NCI-H510A (cell line): Measurements from ENCODE around the gene S1PR2.
"Not testable (repeated sequence)": the region's sequence is repeated elsewhere in the genome, so short reads cannot be mapped to it uniquely, and the experiment has no call there.

ENCODE experiments used
- DNase-seq: peaks from one replicate; lab custom pipeline; 2025; lab: John Stamatoyannopoulos, UW

Gene S1PR2

DNA sequence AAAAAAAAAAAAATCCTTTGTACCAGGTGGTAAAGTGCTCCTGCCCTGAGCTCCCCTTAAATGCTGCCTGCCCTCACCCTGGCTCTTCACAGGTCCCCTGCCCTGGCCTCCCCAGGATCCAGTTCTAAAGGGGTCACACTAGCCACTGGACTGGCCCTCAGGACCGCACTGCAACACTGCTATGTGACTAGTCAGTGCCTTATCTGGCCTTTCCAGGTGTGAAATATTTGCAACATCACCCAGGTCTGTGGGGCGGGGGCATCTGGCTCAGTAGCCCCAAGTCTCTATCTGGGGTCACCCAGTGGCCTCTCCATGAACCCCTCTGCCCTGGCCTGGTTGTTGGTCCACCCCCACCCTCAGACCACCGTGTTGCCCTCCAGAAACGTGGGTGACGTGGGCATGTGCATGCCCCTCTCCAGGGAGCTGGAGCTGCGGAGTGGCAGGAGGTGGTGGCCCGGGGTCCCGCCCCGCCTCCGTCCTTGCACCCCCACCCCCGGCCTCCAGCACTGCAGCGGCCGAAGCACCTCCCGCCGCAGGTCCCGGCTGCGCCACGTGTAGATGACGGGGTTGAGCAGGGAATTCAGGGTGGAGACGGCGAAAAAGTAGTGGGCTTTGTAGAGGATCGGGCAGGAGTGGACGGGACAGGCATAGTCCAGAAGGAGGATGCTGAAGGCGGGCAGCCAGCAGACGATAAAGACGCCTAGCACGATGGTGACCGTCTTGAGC is 7.5 kb downstream of the S1PR2 start:
- no peak for DNase-seq

DNA sequence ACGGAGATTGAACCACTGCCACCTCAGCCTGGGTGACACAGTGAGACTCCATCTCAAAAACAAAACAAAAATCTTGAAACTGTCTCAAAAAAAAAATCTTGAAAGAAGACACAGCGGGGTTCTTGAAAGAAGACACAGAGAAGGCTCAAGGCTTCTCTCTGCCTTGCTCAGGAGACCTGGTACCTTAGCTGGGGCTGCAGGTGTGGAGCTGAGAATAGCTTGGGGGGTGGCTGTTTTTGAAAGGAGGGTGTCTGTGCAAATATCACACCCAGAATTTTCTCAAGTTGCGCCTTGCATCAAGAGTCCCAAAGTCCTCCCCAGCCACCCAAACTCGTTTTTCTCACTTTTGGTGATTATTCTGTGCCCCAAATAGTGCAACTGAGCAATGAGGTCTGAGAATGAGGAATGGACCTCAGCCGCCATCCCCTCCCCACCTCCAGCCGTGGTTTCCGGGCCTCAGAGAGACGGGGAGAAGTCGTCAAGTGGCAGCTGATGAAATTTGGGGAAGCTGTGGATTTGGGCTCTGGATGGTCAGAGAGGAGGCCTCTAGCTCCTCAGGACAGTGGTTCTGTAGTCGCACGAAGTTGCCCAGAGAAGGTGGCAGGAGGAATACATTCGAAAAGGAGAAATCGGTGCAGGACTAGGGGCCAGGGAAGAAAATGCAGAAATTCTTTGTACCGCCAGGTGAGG is 8.8 kb downstream of the S1PR2 start:
- no peak for DNase-seq

DNA sequence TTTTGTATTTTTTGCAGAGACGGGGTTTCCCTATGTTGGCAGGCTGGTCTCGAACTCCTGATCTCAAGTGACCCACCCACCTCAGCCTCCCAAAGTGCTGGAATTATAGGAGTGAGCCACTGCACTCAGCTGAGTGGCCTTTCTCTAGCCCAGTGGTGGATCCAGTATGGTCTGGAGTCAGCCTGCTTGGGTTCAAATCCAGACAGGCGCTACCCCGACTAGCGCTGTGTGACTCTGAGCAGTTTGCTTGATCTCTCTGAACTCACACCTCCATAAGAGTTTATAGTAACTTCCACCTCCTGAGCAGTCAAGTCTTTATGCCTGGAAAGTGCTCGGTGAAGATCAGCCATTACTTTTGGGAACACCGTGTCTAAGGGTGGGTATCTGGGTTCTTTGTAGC is 10.4 kb downstream of the S1PR2 start:
- DNase-seq = no peak

DNA sequence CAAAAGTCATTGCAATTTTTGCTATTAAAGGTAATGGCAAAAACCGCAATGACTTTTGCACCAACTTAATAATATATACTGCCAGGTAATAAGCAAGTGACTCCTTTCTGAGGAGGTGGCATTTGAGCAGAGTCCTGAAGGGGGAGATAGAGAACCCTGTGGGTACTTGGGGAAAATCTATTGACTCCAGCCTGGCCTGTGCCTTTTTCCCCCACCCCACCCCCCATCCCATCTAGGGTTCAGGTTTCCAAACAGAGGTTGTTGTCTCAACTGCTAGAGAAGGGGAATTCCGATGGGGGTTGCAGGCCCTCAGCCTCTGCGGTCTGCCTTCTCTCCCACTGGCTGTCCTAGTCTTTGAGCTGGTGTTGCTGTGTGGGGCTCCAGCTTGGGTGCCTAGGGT is 11.5 kb downstream of the S1PR2 start:
- DNase-seq = no peak

GRCh38 chr19:10217085-10217484 is 14.0 kb downstream of the S1PR2 start:
- DNase-seq = no peak

- DNase-seq = no peak
Observed at GRCh38 chr19:10214784-10215183, 16.3 kb downstream of the S1PR2 start.

DNA sequence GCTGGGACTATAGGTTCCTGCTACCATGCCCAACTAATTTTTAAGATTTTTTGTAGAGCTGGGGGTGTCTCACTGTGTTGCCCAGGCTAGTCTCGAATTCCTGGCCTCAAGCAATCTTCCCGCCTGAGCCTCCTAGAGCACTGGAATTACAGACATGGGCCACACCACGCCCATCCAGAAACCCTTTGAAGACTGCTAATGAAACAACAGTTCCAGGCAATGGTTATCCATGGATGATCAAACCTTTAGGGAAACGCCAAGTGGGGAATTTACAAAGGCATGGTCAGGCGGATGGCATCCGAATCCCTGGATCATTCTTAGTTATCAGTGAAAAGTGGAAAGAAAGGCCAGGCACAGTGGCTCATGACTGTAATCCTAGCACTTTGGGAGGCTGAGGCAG is 19.4 kb downstream of the S1PR2 start:
- no peak for DNase-seq

DNA sequence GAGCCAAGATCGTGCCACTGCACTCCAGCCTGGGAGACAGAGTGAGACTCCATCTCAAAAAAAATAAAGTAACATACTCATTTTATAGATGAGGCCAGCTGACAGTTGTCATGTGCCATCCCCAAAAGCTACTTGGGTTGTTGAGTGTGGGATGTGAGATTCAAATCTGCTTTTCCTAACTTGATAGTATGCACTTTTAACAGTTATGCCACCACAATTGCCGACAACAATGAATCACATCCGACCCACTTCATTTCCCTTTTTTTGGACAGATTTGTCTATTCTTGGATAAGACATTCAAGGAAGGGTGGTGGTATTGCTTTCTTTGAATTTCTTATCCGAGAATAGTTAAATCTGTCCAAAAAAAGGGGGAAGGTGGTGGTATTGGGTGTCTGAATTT is 20.1 kb downstream of the S1PR2 start:
- DNase-seq = no peak

DNA sequence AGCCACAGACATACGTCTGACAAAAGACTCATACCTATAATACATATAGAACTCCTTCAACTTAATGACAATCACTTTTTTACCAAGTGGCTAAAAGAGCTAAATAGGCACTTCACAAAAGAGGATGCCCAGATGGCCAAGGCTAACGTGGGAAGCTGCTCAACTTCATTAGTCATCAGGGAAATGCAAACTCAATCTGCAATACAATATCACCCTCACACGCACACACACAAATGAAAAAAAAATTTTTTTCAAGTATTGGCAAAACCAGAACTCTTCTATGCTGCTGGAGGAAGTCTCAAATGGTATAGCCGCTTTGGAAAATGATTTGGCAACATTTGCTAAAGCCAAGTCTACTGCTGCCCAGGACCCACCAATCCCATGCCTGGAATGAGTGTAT is 21.8 kb downstream of the S1PR2 start:
- DNase-seq = no peak

- no peak for DNase-seq
Observed at GRCh38 chr19:10207026-10207425, 24.1 kb downstream of the S1PR2 start.

- DNase-seq = no peak
Observed at GRCh38 chr19:10206226-10206885, 24.8 kb downstream of the S1PR2 start.

GRCh38 chr19:10205636-10206035 is 25.5 kb downstream of the S1PR2 start:
- DNase-seq = no peak

DNA sequence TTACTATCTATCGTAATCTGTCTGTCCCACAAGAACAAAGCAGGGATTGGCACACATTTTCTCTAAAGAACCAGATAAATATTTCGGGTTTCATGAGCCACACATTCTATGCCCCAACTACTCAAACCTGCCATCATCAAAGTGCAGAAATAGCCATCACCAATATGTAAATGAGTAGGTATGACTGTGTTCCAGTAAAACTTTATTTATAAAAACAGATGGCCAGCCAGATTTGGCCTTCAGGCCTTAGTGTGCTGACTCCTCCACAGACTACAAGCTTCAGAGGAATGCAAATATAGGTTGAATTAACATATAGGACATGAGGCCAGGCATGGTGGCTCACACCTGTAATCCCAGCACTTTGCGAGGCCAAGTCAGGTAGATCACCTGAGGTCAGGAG is 27.4 kb downstream of the S1PR2 start:
- DNase-seq = no peak

DNA sequence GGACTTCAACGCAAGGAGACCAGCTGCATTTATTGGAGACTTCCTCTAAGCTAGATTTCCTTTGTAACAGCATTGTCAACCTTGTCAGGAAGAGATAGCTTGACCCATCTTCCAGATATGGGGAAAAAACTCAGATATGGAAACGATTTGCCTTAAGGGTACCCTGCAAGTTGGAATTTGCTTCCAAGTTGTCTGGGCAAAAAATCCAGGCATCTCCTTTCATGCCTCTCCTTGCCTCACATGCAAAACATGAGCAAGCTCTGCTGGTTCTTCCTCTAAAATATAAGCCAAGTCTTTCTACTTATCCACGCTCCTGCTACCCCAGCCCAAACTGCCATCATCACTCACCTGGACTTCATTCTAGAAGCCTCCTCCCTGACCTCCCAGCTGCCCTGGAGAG is 30.0 kb downstream of the S1PR2 start:
- no peak for DNase-seq

DNA sequence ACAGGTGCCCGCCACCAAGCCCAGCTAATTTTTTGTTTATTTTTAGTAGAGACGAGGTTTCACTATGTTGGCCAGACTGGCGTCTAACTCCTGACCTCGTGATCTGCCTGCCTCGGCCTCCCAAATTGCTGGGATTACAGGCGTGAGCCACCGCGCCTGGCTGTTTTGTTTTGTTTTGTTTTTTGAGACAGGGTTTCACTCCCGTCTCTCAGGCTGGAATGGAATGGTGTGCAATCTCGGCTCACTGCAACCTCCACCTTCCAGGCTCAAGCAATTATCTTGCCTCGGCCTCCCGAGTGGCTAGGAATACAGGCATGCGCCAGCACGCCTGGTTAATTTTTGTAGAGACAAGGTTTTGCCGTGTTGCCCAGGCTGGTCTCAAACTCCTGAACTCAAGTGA is 31.0 kb downstream of the S1PR2 start:
- not testable (repeated sequence) for DNase-seq

GRCh38 chr19:10198889-10199644 is 32.1 kb downstream of the S1PR2 start:
- DNase-seq = not testable (repeated sequence)

- DNase-seq = no peak
Observed at GRCh38 chr19:10195199-10195519, 36.0 kb downstream of the S1PR2 start.

DNA sequence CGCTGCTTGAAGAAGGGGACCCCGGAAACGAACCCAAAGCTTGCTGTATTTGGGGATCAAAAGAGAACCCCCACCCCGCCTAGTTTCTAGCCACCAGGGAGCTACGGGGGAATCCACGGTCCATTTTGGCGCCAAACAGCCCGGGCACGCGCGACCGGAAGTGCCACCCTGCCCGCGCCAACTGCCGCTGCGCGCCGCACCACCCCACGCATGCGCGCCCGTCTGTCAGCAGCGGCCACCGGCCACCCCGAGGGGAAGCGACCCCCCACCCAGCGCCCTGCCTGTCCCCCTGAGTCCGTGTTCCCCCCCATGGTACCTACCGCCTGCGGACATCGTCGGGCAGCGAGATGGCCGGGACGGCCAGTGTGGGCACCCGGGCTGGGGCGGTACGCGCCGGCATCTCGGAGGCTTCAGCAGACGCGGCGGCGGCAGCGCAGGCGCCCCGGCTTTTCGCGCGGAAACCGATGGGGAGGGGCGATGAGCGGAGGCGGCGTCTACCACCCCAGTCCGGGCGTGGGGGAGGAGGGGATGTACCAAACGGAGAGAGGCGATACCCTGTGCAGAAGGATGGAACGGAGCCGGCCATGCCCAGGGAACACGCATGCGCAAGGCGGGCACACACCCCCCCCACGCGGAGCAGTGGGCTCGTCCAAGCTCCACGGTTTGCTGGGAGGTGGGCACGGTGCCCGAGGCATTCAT is 36.5 kb downstream of the S1PR2 start, which contains the start of gene DNMT1:
Gene DNMT1 (minus strand): TSS at position 454 of the 699 bp plus-strand sequence. CDS start 54 bp downstream, at position 400.
- DNase-seq = peak; percentile 92

- no peak for DNase-seq
Observed at GRCh38 chr19:10193790-10194499, 37.2 kb downstream of the S1PR2 start.

DNA sequence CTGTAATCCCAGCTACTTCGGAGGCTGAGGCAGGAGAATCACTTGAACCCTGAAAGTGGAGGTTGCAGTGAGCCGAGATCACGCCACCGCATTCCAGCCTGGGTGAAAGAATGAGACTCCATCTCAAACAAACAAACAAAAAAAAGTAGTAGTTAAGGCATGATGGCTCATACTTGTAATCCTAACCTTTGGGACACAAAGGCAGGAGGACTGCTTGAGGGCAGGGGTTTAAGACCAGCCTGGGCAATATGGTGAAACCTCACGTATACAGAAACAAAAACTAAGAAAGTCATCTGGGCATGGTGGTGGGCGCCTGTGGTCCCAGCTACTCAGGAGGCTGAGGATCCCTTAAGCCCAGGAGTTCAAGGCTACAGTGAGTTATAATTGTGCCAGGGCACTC is 38.2 kb downstream of the S1PR2 start:
- DNase-seq = no peak

- DNase-seq = no peak
Observed at GRCh38 chr19:10191347-10191746, 39.8 kb downstream of the S1PR2 start.
